HG02973 (cell line): ENCODE data around the gene TLL2.

Experiments
- ATAC-seq: cut with Tn5 transposase; IDR thresholded peaks from one replicate; pipeline ENCODE4 v1.9.1; 2021; ENCODE audit warnings: moderate library complexity; ENCODE audit not compliant: unreplicated experiment

TLL2 gene

DNA sequence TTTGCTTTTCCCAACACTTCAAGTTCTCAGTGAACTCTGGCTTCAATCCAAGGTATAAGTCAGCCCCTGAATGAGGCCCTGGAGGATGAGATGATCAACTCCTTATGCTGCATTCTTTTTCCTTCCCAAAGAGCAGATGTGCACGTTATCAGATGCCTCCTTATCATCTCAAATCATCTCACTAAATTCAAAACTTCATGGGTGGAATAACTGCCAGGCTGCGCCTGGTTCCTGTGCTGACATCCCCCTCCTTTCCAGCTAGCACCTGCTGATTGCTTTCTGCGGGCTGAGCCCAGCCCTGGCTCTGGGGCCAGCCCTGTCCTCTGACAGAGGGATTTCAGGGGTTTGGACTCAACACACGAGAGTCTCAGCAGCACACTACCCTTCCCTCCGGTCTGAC, 44.9 kb downstream of the TLL2 start:
- no peak for ATAC-seq

DNA sequence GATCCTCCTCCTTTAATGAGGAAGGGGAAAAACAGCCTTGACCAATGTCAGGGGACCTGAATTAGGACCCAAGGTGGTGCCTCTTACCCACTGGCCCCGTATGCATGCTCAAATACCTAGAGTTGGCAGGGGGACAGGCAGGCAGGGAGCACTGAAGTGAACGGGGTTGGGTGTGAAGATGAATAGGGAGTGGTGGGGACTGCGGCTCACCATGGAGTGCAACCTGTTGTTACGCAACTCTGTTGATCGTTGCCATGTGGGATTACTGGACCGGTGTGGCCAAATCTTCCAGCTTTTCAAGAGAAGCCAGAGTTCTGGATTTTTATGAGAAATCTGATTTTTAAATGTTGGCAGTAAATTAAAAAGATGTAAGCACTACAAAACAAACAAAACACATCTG, 48.1 kb downstream of the TLL2 start:
- no peak for ATAC-seq

DNA sequence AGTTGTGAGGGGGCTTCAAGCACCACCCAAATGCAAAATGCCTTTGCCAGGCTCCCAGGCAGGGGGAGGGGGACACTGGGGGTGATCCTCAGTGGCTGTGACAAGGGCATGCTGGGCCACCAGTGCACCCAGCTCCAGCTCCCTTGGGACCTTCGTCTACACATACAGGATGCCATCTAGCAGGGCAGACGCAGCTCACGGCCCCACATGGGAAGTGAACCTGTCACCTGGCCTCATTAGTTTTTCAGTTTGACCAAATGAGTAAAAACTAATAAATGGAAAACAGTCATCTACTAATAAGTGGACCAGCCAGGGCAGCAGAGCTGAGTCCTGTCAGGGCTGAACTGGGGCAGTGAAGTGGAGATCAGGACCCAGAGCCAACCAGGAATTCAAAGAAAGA, 50.2 kb downstream of the TLL2 start:
- no peak for ATAC-seq

DNA sequence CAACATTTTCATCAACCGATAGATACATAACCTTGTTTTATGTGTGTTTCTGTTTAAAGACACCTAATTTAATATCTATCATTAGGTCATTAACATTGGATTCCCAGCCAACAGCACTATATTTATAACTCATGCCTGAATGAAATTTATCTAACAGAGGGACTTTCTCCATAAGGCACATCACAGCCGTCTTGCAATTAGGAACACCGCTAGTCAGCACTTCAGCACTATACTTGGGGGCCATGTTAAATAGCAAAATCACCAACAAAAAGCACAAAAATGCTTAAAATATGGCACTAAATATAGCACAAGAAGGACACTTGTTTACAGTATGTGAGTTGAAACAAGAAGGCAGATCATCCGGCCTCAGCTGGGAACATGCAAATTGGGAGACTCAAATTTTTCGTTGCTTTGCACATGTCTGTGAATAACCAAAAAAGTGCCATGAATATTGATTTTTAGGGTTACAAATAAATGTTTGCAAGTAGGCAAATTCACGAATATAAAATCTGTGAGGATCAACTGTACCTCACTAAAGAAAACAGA, 51.0 kb downstream of the TLL2 start:
- ATAC-seq = no peak

DNA sequence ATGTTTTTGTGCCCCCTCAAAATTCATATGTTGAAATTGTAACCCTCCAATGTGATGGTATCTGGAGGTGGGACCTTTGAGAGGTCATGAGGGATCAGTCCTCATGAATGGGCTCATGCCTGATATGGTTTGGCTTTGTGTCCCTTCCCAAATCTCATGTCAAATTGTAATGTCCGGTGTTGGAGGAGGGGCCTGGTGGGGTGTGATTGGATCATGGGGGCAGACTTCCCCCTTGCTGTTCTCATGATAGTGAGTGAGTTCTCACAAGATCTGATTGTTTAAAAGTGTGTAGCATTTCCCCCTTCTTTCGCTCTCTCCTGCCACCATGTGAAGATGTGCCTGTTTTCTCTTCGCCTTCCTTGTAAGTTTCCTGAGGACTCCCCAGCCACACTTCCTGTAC, 53.4 kb downstream of the TLL2 start:
- no peak for ATAC-seq

DNA sequence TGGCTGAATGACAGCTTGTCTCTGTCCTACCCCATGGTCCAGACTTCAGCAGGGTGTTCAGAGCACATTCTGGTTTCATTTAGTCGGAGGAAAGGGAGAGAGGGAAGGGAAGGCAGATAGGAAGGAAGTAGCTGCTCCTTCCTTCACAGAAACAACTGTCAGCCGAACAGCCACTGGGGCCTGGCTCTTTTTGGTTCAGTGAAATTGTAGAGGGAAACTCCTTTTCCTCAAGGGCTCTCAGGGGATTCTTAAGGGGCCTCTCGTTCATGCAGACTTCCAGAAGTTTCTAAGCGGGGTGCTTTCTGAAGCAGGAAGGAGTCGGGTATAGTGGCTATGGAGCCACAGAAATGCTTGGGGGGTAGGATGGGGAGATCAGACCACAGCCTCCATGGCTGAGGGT, 56.4 kb downstream of the TLL2 start:
- no peak for ATAC-seq

DNA sequence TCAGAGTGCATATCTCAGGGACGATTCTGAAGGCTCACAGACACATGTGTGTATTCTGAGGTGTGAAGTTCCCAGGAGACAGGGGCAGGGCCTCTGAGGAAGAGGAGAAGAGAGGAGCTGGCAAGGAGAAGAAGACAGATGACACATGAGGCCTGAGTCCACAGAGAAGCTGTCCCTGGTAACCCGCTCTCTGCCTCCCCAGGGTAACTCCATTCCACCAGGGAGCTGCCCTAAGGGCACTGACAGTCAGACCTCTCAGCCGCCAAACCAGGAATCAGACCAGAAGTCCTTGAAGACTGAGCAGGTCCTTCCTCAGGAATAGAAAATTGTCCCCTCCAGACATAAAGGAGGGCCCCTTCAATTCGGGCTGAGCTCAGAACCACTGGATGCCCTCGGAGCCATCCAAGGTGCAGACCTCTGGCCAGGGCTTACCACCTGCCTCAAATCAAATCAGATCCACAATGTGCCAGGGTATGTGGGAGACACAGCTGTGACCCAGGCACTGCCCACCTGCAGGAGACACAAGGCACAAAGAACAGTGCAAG, 57.4 kb downstream of the TLL2 start:
- ATAC-seq = no peak

DNA sequence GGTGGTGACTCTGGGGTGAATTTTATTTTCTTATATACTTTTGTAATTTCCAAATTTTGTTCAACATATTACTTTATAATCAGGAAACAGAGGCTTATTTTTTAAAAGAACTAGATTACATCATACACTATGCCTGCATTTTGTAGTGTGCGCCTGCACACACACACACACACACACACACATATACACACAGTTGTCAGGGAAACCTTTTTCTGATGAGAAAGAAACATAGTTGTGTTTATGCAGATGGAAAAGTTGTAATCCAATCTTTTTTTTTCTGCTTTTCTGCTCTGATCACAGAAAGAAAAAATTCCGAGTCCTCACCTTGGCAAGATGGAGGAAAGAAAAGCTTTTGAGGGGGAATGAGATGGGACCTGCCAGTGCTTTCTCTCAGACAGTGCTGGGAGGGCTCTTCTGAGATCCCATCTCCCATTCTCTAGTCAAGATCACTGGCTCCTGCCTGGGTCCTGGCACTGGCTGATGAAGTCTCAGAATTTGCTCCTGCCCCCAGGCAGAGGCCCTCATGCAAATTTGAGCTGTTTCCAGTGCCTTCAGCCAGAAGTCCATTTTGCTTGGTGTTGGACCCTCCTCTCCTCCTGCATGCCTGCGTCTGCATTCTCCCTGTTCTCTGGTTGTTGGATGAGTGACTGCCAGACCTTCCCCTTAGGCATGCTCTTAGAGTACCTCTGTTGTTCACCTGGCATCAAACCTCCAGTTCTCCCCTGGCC, 59.7 kb downstream of the TLL2 start:
- ATAC-seq = no peak

DNA sequence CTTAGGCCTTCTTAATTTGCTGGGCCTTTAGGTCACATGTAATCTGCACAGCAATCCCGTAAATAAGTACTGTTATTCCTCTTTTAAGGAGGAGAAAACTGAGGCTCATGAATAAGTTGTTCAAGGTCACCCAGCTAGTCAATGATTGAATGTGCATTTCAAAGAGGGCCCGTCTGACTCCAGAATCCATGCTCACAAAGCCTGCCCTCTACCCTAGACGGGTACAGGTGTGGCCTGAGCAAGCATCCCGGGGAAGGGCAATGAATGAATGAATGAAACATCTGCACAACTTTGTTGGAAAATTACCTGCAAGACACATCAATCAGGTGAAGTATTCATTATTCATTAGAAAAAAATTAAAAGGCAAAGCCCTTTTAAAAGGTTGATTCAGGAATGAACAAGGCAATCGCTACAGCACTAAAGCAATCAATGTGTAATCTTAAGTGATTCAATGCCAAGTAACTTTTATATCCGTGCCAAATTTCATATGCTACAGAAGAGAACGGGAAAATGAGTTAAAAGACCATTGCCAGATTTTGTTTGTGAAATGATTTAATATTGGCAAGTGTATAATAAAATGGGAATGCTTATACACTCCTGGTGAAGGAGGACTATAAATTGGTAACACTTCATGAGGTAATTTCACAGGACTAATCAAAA, 61.1 kb downstream of the TLL2 start:
- no peak for ATAC-seq

DNA sequence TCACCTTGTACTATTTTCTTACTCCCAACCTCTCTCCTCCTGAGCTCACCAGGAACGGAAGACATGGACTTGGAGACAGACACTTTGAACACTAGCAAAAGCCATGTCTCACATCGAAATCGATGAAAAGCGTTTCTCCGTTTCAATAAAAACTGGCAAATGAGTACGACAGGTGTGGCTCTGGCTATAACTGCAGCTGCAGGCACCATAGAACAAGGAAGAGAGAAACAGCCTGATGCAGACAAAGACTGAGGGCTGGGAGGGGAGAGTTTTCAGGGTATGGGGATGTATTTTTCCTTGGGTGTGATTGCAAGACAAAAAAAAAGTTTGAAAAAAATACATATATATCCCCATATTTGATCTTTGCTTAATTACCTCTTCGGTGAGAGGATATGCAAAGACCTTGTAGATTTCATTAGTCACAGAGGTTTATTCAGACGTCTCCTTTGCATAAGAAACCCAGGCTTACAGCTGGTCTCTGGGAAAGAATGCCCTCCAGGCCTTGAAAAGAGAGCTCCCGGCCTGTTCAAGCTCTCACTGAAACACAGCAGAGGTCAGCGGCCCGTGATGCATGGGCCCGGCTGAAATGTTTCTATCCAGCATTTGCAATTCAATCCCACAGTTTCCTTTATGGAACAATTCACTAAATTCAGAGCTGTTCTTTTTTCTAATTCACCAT, 63.1 kb downstream of the TLL2 start:
- no peak for ATAC-seq

DNA sequence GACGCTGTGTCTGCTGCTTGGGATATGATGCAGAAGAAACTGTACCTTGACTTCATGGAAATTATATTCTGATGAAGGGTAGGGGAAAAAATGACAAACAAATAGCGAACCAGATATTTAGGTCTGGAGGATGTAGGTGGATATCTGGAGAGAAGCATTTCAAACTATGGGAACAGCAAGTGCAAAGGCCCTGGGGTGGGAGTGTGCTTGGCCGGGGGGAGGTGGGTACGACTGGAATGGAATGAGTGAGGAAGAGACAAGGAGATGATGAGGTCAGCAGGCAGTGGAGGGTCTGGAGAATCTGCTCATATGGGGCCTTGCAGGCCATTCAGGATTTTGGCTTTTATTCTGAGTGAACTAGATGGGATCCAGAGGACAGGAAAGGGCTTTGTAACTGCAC, 65.2 kb downstream of the TLL2 start:
- no peak for ATAC-seq

DNA sequence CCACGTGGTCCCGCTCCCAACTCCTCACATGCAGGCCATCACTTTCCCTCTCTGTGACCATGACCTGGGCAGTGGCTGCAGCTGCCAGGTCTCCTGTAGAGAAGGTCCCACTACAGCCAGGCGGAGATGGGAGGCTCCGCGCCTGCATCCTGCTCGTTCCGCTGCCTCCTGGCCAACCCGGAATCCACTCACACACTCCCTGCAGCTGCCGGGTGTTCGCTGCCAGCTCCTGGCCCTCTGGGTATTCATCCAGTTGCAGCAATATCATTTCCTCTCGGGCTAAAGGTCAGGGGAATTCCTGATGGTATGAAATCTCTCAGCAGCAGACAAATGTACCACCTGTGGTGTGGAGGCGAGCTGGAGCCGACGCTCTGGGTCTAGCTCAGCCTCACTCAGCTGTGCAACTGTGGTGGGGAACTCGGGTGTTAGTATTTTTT, 65.7 kb downstream of the TLL2 start:
- ATAC-seq = no peak

DNA sequence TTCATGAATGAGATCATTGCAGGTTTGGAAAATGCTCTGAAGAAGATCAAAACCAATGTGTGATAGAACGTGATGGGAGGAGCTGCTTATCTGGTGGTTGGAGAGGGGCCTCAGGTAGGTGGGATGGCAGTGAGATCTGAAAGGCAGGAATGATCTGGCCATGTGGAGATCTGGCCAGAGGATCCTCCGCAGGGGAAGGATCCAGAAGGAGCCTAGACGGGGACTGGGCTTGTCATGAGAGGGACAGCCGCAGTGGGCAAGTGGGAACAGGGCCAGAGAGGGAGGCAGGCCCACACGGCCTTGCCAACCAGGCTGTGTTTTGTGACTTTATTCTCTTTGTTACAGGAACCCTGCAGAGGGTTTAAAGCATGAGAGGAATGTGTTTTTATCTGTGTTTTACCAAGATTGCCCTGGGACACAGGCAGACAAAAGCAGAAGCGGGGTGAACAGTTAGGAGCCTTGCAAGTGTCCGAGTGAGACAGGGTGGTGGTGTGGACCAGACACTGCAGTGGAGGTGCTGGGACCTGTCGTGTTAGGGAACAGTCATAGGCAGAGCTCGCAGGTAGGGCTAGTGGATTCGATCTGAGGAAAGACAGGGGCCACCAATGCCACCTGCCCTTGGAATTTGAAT, 66.6 kb downstream of the TLL2 start:
- no peak for ATAC-seq

DNA sequence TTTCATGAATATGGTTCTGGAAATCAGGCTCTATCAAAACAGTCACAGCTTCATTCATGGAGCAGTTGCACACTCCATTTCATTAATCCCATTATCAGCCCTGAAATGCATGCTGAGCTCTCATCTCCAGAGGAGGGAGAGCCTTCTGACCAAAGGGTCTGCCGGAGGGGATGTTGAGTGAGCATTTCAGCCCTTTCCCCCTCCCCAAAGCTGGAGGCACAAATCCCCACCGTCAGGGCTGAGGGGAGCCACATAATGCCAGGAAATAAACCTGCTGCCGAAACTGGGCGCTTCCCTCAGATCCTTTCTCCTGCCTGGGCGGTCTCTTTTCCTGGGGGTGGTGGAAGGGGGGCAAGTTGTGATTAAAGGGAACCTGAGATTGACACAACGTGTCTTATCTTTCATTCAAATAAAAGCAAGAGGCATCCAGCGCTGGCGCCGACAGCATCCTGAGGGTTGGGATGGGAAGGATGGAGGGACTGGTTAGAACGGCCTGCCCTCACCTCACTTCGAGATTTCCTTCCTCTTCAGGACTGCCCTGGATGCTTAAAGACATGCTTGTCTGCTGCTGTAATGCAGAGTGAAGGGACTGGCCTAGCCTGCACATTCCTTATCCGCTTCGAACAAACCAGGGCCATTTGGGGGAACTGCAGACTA, 71.6 kb downstream of the TLL2 start:
- no peak for ATAC-seq

DNA sequence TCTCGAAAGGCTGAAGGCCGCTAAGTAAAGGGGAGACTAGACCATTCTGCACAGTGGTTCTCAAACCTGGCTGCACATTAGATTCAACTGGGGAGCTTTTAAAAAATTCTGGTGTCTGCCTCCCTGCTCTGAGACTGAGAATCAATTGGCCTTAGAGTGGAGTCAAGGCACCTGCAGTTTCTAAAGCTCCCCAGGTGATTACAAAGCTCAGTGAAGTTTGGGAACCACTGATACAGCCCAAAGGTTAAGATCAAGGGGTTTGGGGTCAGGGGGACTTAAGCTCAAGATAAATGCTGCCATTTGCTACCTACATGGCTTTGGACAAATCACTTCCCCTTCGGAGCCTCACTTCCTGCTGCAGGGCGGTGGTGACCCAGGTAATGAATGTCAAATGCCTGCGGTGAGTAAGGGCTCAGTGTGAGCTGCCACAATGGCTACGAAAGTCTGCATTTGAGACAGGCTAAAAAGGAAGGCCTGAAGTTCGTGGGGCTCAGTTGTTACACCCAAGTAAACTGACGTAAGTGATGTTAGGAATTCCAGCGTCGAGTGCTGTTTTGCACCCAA, 72.3 kb downstream of the TLL2 start:
- no peak for ATAC-seq

DNA sequence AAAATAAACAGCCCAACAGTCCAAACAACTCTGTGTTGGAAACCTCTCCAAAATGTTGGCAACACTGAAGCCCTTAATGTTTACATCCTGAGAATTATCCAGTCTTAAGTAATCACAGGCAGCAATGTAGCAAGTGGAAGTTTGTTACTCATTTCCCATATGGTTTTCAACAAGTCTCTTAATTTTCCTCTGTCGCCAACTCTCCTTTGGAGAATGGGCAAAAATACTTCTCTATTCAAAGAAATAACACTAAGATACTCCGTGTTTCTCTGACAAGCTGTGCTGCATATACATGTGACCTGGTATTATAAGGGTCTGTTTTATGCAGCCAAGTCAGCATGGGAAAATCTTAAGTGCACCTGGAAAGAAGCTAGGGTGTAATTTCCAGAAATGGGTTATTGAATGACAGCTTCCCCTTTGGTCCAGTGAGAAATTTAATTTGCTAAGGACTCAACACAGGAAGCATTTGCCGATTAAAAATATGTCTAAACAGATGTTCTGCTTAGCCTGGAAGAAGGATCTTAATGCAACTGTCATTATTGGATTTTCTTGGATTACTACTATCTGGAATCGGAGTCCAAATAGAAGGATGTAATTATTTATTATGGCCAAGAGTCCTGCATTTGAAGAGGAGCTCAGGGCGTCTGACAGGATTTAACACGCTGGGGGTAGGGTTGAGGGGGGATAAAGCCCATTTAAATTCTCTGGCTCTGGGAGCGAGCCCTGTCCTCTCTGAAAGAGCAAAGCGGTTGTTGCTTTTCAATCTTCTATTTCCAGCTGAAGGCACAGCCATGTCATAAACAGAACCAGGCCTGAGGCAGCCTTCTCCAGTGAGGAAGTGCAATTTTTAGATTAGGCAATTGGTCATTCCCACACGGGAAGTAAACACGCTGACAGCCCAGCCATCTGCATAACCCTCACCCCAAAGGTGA, 73.1 kb downstream of the TLL2 start:
- ATAC-seq = no peak

DNA sequence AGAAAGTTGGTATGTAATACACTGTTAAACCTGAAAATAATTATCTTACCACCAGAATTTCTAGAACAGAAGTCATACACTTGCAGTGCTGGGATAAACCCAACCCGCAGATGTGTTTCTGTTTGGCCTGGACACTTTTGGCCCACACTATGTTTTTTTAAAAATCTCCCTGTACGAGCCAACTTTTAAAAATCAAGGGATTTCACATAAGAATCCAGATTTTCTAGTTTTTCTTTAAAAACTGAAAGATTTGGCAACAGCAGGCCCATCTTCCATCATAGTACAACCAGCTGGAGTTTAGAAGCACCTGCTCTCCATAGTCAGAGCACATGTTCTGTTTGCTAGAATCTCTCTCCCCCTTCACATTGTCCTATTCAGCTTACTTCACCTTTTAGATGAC, 74.0 kb downstream of the TLL2 start:
- ATAC-seq = no peak

DNA sequence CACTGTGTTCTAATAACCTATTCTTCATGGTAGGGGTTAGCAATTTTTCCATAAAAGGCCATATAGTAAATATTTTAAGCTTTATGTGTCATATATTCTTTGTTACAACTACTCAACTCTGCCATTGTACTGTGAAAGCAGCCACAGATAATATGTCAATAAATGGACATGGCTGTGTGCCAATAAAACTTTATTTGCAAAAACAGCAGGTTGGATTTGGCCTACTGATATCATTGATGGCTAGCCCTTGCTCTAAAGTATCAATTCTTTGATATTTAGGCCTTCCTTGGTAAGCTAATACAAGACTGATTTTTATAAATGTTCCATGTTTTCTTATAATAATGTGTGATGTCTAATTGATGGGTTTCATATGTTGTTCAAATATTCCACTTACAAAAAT, 77.7 kb downstream of the TLL2 start:
- no peak for ATAC-seq

DNA sequence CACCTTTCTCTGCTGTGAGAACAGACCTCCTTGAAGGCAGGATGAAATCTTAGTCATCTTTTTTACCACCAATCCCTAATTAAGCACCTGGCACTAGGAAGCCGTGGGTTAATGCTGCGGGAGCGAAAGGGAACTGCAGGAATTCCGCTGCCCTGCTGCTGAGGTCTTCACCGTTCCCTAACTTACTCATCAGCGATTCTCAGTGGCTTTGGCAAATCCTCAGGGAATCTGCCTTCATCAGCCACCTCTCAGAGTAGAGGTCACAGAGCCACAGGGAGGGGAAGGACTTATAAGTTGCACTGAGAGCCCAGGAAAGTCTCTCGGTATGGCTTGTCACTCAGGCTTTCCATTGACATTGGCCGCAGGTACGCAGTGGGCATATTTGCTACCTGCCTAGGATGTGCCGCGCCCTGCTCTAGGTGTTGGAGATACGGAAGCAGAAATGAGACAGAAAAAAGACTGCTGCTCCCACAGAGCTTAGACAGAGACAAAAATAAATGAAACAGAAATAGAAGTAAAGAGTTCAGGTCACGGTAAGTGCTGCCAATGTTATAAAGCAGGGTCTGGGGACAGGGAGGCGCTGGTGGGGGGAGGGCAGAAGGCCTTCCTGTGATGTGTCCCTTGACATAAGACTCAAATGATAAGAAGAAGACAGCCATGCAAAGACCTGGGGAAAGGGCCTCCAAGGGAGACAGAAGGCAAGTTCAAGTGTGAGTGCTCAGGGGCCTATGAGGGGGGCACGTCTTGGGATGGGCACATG, 82.3 kb downstream of the TLL2 start:
- ATAC-seq = no peak
